ENCODE results near the gene KIF3A.

The KIF3A gene

DNA sequence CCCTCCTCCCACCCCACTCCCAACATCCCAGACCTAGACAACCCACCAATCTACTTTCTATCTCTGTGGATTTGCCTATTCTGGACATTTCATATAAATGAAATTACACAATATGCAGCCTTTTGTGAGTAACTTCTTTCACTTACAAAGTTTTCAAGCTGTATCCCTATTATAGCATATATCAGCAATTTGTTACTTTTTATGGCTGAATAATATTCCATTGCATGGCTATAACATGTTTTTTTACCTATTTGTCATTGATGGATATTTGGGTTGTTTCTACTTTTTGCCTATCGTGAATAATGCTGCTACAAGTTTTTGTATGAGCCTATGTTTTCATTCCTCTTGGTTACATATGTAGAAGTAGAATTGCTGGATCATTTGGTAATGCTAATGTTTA, 1.9 kb upstream of the KIF3A start:
- TF ChIP-seq POU6F1 (CRISPR knock-in tag; IDR thresholded peaks at IDR 0.05; ENCODE audit: borderline replicate concordance, low read depth) (no peak), ZNF70 (CRISPR knock-in tag; IDR thresholded peaks at IDR 0.05) (no peak), PPARA (CRISPR knock-in tag; IDR thresholded peaks at IDR 0.05; ENCODE audit: borderline replicate concordance) (no peak), PATZ1 (CRISPR knock-in tag; IDR thresholded peaks at IDR 0.05; ENCODE audit: borderline replicate concordance) (no peak), TOX (CRISPR knock-in tag; IDR thresholded peaks at IDR 0.05; ENCODE audit: borderline replicate concordance) (no peak), BACH2 (CRISPR knock-in tag; IDR thresholded peaks at IDR 0.05; ENCODE audit: borderline replicate concordance) (no peak), ZFP3 (CRISPR knock-in tag; IDR thresholded peaks at IDR 0.05) (no peak), ISL1 (CRISPR knock-in tag; IDR thresholded peaks at IDR 0.05) (no peak), OSR1 (CRISPR knock-in tag; IDR thresholded peaks at IDR 0.05) (no peak), ZNF565 (CRISPR knock-in tag; conservative IDR thresholded peaks at IDR 0.05; ENCODE audit: low read depth) (no peak), ESRRG (CRISPR knock-in tag; IDR thresholded peaks at IDR 0.05) (no peak), TSHZ2 (CRISPR knock-in tag; IDR thresholded peaks at IDR 0.05) (no peak), TCF4 (CRISPR knock-in tag; IDR thresholded peaks at IDR 0.05; ENCODE audit: borderline replicate concordance) (no peak), ZC3H10 (CRISPR knock-in tag; IDR thresholded peaks at IDR 0.05) (no peak), GLIS3 (CRISPR knock-in tag; IDR thresholded peaks at IDR 0.05) (no peak), ARNTL (CRISPR knock-in tag; IDR thresholded peaks at IDR 0.05; ENCODE audit: borderline replicate concordance, low read depth) (no peak), ZFP30 (CRISPR knock-in tag; IDR thresholded peaks at IDR 0.05) (no peak), ZNF8 (CRISPR knock-in tag; IDR thresholded peaks at IDR 0.05) (no peak)
- ATAC-seq, result no peak

- no peak for ATAC-seq
- TF ChIP-seq TOX (CRISPR knock-in tag; IDR thresholded peaks at IDR 0.05; ENCODE audit: borderline replicate concordance) (no peak), CSDC2 (CRISPR knock-in tag; IDR thresholded peaks at IDR 0.05) (no peak), ISL1 (CRISPR knock-in tag; IDR thresholded peaks at IDR 0.05) (no peak), ARNTL (CRISPR knock-in tag; IDR thresholded peaks at IDR 0.05; ENCODE audit: borderline replicate concordance, low read depth) (no peak), TSHZ2 (CRISPR knock-in tag; IDR thresholded peaks at IDR 0.05) (no peak), PATZ1 (CRISPR knock-in tag; IDR thresholded peaks at IDR 0.05; ENCODE audit: borderline replicate concordance) (no peak), SNAI2 (CRISPR knock-in tag; IDR thresholded peaks at IDR 0.05) (no peak), ZC3H10 (CRISPR knock-in tag; IDR thresholded peaks at IDR 0.05) (no peak), OSR1 (CRISPR knock-in tag; IDR thresholded peaks at IDR 0.05) (no peak), ZFP30 (CRISPR knock-in tag; IDR thresholded peaks at IDR 0.05) (no peak), ZNF8 (CRISPR knock-in tag; IDR thresholded peaks at IDR 0.05) (no peak), POU6F1 (CRISPR knock-in tag; IDR thresholded peaks at IDR 0.05; ENCODE audit: borderline replicate concordance, low read depth) (no peak)
Observed at GRCh38 chr5:132737982-132738681, 786 bp upstream of the KIF3A start.

Data from SK-N-SH treated with all-trans-retinoic acid at 6 μM for 48 hours (cell line).